Subcutaneous adipose tissue (tissue), 4 donors: ENCODE results near the gene PDF. TPM values are rescaled to one million over a fixed set of nuclear protein-coding genes. Genes with fewer than 3 reads are reported as not detected.

Source experiments
- total RNA-seq, 4 donors: library from RNA; depleted of rRNA; stranded (reverse); fragments of >200 nt; gene quantifications; one replicate each; pipeline ENCODE4 v1.1.0, GENCODE V29; 2016
- TF ChIP-seq, protein P1 (sequence below): fragments of 450-650 bp; IDR thresholded peaks from one replicate; pipeline ENCODE4 v1.5.1; 2016; ENCODE audit warnings: low read depth, mild to moderate bottlenecking, control low read depth, antibody characterized with exemption, moderate library complexity

The PDF gene, protein sequence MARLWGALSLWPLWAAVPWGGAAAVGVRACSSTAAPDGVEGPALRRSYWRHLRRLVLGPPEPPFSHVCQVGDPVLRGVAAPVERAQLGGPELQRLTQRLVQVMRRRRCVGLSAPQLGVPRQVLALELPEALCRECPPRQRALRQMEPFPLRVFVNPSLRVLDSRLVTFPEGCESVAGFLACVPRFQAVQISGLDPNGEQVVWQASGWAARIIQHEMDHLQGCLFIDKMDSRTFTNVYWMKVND
- 10 to 100 TPM in 1 of 4 donors, 1 to 10 TPM in 3; 5.9 to 24.3 (median 8.3) TPM for total RNA-seq

DNA sequence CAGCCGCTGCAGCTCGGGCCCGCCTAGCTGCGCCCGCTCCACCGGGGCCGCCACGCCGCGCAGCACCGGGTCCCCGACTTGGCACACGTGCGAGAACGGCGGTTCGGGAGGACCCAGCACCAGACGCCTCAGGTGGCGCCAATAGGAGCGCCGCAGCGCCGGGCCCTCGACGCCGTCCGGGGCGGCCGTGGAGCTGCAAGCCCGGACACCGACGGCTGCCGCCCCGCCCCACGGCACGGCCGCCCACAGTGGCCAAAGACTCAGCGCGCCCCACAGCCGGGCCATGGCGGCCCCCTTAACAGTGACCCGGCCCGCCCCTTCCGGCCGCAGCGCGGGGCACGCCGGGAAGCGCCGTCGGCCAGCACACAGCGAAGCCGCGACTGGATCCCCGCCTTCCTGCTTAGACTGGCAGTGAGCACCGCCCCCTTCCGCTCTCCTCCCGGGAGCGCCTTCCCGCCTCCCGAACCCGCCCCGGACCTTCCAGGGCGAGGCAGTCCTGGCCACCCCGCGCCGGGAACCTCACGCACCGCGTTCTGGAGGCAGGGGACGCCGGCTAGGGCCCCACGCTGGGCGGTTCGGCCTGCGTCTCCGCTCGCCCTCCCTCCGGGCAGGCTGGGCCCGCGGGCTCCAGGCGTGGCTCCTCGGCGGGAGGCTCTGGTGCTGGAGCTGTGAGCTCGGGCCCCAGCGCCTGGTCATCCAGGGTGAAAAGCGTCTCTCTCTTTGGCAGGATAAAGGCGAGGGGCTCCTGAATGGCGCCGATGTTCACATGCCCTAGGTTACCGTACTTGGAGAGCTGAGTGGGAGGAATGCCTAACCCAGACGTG is at the start of gene PDF:
TSS of gene PDF (minus strand) at position 303 of the 824 bp plus-strand sequence. CDS start at position 285, 18 bp downstream.
- TF ChIP-seq, protein P1, sequence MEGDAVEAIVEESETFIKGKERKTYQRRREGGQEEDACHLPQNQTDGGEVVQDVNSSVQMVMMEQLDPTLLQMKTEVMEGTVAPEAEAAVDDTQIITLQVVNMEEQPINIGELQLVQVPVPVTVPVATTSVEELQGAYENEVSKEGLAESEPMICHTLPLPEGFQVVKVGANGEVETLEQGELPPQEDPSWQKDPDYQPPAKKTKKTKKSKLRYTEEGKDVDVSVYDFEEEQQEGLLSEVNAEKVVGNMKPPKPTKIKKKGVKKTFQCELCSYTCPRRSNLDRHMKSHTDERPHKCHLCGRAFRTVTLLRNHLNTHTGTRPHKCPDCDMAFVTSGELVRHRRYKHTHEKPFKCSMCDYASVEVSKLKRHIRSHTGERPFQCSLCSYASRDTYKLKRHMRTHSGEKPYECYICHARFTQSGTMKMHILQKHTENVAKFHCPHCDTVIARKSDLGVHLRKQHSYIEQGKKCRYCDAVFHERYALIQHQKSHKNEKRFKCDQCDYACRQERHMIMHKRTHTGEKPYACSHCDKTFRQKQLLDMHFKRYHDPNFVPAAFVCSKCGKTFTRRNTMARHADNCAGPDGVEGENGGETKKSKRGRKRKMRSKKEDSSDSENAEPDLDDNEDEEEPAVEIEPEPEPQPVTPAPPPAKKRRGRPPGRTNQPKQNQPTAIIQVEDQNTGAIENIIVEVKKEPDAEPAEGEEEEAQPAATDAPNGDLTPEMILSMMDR: no peak

DNA sequence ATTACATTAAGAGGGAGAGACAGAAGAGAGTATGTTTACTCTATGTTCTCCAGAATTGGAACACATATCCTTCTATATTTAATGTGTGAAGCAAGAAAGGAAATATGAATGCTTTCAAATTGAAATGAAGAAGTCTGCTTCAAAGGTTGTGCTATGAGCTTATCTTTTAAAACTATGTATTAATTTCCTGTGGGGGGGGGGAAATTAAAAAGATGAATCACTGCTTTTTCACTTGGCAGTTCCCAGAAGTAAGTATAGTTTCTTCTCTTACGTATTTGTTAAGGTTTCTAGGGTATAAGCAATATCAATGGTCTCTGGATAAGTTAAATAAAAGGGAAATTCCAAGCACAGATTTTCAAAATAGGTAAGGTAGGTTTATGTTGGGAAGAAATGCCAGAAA is 48.4 kb upstream of the PDF start:
- TF ChIP-seq, protein P1: no peak

DNA sequence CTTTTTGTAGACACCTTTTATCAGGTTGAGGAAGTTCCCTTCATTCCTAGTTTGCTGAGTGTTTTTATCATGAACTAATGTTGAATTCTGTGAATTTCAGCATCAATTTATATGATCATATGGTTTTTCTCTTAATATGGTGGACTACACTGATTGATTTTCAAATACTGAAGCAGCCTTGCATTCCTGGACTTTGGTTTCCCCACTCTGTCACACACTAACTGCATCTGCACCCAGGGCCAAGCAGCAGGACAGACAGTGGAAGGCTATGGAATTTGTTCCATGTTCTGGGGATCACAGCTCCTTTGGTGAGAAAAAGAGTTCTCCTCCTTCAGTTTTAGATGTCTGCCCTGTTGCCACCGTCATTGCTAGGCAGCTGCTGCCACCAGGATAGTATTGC is 47.6 kb upstream of the PDF start:
- TF ChIP-seq, protein P1: no peak

DNA sequence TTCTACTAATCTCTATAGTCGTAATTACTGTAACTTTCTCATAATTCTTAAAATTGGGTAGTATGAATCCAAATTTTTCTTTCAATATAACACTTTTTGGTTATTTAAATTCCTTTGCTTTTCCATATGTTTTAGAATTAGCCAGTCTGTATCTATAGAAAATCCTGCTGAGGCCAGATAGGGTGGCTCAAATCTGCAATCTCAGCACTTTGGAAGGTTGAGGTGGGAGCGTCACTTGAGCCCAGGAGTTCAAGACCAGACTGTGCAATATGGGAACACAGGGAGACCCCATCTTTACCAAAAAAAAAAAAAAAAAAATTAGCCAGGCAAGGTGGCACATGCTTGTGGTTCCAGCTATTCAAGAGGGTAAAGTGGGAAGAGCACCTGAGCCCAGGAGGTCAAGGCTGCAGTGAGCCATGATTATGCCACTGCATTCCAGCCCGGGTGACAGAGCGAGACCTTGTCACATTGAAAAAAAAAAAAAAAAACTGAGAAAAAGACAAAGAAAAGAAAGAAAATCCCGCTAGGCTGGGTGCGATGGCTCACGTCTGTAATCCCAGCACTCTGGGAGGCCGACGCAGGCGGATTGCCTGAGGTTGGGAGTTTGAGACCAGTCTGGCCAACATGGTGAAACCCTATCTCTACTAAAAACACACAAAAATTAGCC is 46.1 kb upstream of the PDF start:
- TF ChIP-seq, protein P1: no peak

DNA sequence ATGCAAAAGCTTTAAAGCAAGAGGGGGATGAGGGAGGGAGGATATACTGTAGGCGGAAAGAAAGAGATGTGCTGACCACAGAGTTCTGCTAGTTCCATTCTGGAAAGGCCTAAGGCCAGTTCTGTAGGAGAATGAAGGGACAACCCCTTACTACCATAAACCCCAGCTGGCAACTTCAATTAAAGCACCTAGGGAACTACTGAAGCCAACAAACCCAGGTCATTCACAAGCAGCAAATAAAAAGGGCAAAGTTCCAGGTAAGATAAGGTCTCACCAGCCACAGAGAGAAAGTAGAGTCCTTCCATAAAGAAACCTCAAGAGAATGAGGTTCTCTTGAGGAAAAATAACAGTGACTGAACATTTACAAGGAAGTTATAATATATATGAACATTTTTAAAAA is 42.6 kb upstream of the PDF start:
- TF ChIP-seq, protein P1: no peak

DNA sequence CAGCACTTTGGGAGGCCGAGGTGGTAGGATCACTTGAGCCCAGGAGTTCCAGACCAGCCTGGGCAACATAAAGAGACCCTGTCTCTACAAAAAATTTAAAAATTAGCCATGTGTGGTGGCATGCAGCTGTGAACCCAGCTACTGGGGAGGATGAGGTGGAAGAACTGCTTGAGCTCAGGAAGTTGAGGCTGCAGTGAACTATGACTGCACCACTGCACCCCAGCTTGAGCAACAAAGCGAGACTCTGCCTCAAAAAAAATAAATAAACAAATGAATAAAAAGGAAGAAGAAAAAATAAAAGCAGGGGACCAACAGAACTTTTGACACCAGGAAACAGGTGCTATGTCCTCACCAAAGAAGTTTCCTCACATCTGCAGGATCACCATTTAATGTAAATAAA is 41.2 kb upstream of the PDF start:
- TF ChIP-seq, protein P1: no peak

DNA sequence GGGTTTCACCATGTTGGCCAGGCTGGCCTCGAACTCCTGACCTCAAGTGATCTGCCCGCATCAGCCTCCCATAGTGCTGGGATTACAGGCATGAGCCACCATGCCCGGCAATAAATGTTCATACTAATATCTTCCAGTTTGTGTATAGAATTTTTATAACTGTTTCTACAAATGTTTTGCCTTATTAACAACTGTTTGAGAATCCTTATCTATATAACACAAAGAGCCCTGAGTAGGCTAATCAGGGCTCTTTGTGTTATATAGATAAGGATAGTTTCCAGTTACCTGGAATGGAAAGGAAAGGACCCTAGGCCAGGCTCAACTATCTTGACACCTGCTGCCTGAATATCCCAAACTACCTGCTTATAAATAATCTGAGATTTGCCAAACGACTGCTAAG is 38.5 kb upstream of the PDF start:
- TF ChIP-seq, protein P1: no peak
